NT2/D1 (cell line): ENCODE data around the gene FSTL4.

Source experiments
- YY1 ChIP-seq: IDR thresholded peaks from 2 replicates; pipeline ENCODE4 v1.6.1; 2011; ENCODE audit not compliant: insufficient read length, insufficient read depth
- ZNF274 ChIP-seq: IDR thresholded peaks from 2 replicates; pipeline ENCODE4 v1.6.1; 2011; ENCODE audit warnings: mild to moderate bottlenecking, low read depth, low read length

DNA sequence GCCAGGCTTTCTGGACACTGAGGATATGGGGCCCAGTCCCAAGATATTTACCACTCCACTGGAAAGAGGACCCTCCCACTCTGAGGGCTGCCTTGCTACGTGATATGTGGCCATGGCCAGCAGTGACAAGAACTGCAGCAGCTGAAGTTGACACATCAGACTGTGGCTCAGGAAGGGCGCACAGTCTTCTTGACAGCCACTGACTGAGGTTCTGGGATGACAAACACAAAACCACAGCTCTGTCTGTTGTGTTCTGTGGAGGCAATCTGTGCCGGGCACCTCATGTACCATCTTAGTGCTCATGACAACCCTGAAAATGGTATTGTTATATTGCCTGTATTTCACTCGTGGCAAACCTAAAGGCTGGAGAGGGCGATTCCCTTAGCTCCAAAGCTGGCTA, 16.9 kb downstream of the FSTL4 start:
- TF ChIP-seq YY1: no peak
- TF ChIP-seq ZNF274: no peak
